ENCODE results near the gene SLC4A3.

The SLC4A3 gene

DNA sequence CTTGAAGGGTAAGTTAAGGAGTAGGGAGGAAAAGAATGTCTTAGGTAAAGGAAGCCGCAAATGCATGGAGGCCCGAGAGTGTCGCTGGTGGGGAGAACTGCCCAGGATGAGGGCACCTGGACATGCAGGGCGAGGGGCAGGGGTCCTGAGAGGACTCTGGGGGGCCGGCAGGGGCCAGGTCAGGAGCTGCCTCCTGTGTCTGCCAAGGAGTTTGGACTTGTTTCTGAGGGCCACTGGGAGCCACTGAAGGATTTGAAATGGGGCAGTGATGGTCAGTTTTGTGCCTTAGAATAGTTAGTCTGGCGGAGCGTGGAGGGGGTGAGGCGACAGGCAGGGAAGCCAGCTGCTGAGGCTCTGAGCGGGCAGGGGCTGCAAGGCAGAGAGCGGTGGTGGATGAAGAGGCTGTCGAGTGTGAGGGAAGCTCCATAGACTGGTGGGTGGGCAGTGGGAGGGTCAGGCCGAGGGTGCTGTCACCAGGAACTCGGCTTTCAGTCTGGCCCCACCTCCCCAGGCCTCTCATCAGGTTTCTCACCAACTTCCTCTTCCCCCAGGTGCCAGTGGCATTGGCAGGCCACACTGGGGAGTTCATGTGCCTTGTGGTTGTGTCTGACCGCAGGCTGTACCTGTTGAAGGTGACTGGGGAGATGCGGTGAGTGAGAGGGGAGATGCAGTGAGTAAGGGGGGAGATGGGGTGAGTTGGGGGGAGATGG, 14.7 kb upstream of the SLC4A3 start:
- no peak for DNase-seq (ENCODE audit: low spot score)

DNA sequence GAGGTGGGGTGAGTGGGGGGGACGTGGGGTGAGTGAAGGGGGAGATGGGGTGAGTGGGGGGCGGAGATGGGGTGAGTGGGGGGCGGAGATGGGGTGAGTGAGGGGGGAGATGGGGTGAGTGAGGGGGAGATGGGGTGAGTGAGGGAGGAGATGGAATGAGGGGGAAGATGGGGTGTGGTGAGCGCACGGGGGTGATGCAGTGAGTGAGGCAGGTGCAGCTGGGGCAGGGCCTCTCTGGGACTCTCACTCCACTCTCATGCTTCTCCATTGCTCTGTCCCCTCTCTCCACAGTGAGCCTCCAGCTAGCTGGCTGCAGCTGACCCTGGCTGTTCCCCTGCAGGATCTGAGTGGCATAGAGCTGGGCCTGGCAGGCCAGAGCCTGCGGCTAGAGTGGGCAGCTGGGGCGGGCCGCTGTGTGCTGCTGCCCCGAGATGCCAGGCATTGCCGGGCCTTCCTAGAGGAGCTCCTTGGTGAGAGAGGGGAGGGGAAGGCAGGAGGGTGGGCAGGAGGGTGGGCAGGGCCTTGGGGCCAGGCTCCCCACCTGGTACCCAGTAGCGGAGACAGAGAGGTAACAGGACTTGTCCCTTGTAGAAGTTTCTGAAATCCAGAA, 13.9 kb upstream of the SLC4A3 start:
- no peak for DNase-seq (ENCODE audit: low spot score)

DNA sequence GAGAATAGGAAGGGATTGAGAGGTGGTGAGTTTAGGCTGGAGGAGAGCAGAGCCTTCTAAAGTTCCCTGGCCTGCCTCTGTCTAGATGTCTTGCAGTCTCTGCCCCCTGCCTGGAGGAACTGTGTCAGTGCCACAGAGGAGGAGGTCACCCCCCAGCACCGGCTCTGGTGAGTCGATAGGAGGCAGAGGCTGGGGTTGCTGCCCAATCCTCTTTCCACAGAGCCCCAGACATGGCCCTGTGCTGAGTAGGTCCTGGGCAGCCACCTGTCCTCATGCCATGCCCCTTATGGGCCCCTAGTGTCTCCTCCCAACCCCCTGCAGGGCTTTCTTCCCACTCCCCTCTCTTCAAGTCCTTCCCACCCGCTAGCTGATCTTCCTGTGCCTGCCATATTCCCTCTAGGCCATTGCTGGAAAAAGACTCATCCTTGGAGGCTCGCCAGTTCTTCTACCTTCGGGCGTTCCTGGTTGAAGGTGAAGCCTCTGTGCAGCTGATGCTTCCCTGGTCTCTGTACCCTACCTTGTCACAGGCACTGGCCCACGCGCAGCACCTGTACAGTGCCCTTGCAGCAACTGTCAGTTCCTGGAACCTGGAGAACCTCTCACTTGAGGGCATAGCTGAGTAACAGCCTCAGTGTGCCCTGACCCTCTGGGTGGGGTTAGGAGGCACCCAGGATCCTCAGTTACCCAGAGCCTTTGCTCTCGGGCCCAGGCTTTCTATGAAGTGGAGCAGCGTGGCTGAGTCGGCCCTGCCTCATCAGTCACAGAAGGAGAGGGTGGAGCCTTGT, 13.2 kb upstream of the SLC4A3 start:
- DNase-seq (ENCODE audit: low spot score): no peak

DNA sequence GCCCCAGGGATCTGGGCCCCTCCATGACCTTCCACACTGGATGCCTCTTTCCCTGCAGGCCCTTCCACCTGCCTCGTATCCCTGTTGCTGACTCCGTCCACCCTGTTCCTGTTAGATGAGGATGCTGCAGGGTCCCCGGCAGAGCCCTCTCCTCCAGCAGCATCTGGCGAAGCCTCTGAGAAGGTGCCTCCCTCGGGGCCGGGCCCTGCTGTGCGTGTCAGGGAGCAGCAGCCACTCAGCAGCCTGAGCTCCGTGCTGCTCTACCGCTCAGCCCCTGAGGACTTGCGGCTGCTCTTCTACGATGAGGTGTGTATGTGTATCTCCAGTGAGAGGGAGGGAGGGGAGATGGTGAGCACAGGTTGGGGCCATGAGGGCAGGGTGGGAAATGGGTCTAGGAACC, 12.4 kb upstream of the SLC4A3 start:
- no peak for DNase-seq (ENCODE audit: low spot score)

DNA sequence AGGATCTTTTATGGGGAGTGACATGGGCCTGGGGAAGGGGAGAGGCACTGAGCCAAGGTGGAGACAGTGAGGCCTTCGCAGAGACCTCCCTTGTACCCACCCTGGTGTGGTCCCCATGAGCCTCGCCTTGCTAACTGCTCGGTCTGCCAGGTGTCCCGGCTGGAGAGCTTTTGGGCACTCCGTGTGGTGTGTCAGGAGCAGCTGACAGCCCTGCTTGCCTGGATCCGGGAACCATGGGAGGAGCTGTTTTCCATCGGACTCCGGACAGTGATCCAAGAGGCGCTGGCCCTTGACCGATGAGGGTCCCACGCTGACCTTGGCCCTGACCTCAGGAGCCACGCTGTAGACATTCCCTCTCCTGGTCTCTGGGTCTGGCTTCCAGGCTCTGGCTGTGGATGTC, 11.5 kb upstream of the SLC4A3 start:
- DNase-seq (ENCODE audit: low spot score): no peak

DNA sequence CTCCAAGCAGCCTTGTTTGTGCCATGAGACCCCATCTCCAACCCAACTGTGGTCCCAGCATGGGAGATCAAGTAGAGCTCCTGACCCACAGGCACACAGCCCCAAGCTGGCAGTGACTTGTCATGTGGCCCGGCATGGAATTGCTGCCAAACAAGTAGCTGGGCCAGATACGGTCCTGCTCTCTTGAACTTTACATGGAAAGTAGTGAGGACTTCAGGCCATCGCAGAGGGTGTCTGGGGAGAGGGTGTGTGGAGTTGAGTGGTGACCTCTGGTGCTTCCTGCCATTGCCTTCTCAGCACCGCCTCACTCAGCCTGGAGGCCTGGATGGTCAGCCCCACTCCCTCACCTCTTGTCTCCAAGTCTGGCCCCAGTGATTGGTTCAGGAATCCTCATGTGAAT, 10.9 kb upstream of the SLC4A3 start:
- no peak for DNase-seq (ENCODE audit: low spot score)

DNA sequence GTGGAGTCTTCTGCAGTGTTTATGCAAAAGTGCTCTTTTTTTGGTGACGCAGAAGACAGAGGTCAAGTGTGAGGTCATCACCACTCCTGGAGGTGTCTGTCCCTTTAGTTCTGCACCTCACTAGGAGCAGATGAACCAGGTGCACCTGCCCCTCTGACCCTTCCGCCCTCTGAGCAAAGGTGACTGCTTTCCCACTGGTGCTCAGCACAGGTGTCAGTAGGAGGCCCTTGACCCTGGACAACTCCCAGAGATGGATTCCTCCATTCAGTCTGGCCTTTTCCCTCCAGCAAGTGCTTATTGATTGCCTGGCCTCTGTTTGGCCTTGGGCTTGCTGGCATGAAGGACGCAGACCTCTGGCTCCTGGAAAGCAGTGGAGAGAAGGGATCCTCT, 8.7 kb upstream of the SLC4A3 start:
- no peak for DNase-seq (ENCODE audit: low spot score)

DNA sequence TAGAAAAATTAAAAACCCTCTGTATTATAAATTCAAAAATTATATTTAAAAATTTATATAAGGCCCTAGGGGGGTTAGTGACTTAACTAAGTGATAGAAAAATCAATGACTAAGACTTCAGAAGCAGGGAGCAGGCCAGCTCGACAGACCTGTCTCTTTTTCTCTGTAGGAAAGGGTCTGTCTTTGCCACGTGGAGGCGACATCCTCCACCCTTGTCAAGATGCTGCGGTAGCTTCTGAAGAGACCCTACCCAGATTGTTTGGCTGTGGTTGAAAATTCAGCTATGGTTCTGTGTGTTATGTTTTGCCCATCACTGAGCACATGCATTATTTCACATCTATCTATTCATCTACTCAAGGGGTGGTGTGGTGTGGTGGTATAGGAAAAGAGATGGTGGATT, 8.2 kb upstream of the SLC4A3 start:
- no peak for DNase-seq (ENCODE audit: low spot score)

DNA sequence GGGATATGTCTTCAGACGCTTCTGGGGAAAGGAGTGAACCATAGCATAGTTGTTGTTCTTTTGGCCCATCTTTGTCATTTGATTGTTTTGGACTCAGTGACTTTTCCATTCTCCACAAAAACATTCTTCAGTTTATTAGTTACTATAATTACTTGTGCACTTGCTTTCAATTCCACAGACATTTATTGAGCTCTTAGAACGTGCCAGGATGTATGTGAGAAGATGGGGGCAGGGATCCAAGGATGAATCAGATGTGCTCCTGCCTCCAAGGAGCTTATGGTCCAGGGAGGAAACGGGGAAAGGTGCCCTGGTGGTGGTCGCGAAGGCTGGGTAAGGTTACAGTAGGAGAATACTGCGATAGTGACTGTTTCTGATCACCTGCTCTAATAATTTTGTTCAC, 6.9 kb upstream of the SLC4A3 start:
- DNase-seq (ENCODE audit: low spot score): no peak

DNA sequence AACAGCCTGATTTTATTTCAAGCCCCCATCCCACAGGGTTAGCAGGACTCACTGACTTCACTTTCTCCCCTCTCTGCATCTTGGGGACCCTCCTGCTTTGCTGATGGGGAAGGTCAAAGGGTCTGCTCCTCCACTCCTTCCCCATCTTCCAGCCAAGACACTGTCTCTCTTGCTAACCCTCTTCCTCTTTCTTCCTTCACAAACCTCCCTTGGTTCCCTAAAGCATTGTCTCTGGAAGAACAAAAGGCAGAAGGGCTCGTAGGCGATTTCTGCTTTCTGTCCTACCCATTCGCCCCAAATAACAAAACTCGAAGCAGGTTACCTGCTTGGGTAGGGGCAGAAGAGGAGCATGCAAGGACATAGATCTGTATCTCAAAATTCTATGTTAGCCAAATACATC, 5.5 kb upstream of the SLC4A3 start:
- DNase-seq (ENCODE audit: low spot score): no peak

DNA sequence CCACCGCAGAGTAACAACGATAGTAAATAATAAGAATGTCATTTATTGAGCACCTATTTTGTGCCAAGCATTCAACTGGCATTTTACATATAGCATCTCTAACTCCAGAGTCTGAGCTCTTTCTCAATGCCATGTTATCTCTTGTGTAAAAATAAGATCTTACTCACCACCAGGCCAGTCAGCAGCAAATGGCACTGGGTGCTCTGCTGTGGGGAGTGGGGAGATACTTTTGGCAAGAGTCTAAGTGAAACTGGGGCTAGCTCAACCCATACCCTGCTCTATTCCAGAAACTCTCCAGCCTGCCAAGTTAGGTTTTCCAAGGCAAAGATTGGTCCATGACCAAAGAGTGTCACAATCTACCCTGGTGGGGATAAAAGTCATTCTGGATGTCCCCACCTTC, 5.0 kb upstream of the SLC4A3 start:
- no peak for DNase-seq (ENCODE audit: low spot score)

DNA sequence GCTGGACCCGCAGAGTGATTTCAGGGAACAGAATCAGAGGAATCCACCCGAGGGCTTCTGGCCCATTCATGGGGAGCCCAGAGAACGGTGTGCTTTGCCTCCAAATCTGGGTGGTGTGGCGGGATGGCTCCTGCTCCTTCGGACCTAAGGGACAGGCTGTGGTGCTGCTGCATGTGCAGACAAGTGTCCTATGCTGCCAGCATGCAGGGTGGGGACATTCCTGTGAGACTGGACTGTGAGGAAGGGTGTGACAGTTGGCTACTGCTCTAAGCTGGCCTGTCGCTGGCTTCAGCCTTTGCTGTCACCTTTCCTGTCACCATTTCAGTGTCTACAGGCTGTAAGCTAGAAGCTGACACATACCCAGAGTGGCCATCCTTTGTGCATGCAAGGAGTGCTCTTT, 2.9 kb upstream of the SLC4A3 start:
- no peak for DNase-seq (ENCODE audit: low spot score)

DNA sequence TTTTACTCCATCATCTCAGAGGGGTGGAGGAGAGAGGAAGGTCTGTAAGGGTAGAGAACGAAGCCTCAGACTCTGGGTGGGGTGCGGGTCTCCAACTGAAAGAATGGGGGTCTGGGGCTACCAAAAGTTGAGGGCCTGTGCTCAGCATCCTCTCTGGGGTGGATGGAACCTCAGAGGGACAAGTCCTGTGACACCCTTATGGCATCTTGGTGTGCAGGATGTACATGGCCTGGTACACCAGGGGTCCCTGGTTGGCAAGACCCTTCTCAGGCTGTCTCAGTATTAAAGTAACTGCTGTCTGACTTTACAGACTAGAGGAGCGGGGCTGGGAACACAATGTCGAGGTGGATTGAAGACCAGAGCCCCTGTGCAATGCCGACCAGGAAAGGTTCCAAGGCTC, 2.3 kb upstream of the SLC4A3 start:
- no peak for DNase-seq (ENCODE audit: low spot score)

DNA sequence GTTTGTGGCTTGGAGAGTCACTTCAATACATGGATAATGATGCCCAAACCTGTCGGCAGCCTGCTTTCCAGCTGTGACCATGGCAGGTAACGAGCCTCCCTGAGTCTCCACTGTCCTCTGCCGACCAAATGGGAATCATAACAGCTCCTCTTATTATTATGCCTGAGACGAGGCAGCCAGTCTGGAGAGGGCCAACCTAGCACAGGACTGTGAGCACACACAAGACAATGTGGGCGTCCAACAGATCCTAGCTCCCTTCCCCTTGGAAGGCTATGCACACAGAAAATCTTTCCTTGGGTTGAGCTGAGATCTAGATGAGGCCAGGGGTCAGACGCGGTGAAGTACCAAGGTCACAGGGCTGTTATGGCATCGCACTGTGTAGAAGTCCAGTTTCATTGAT, 890 bp upstream of the SLC4A3 start:
- DNase-seq (ENCODE audit: low spot score): no peak

DNA sequence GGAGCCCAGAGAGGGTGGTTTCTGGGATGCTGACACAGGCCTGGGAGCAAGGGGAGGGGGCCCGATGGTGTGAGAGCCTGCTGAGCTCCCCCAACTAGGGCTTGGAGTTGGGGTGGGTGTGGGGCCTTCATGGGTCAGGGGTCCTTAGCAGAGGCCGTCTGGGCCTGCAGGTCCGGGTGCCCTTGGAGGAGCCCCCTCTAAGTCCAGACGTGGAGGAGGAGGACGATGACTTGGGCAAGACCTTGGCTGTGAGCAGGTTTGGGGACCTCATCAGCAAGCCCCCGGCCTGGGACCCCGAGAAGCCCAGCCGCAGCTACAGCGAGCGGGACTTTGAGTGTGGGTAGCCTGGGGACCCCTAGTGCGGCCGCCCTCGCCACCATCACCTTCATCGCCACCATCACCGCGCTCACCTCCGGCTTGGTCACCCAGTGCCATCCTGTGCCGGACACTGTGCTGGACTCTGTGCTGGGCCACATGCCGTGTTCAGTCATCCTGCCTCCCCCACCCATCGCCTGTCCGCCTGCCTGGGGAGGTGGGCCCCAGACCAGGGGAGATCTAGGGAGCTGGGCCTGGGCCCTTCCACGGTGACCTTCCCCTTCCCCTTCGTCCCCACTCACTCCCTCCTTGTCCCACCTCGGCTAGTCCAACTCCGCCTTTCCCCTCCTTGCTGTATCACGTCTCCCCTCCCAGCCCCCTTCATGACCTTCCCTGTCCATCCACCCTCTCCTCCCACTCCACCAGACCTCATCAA, 980 bp downstream of the SLC4A3 start:
- no peak for DNase-seq (ENCODE audit: low spot score)

DNA sequence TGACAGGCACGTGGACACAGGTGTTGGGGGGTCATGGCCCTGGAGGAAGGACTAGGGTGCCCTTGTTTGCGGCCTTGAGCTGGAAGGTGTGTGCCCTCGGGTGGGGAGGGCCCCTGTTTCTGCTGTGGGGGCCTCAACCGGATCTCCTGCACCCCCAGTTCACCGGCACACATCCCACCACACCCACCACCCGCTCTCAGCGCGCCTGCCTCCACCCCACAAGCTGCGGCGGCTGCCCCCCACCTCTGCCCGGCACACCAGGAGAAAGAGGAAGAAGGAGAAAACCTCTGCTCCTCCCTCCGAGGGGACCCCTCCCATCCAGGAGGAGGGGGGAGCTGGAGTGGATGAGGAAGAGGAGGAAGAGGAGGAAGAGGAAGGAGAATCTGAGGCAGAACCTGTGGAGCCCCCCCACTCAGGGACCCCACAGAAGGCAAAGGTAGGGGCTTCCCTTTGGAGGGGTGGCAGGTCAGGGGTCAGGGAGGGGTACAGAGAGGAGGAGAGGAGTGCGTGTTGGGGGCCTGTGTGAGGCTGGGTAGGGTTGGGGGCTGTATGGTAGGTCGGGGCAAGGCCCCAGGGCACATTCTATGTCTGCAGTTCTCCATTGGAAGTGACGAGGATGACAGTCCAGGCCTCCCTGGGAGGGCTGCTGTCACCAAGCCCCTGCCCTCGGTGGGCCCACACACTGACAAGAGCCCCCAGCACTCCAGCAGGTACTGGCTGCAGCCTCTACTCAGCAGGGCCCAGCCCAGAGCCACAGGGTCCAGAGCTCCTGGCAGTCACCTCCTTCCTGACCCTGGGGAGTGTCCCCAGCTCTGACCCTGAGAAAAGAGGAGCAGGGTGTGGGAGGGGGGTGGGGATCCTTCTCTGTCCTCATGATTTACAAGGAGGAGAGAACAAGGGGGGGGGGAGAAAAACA, 1.8 kb downstream of the SLC4A3 start:
- DNase-seq (ENCODE audit: low spot score): no peak

DNA sequence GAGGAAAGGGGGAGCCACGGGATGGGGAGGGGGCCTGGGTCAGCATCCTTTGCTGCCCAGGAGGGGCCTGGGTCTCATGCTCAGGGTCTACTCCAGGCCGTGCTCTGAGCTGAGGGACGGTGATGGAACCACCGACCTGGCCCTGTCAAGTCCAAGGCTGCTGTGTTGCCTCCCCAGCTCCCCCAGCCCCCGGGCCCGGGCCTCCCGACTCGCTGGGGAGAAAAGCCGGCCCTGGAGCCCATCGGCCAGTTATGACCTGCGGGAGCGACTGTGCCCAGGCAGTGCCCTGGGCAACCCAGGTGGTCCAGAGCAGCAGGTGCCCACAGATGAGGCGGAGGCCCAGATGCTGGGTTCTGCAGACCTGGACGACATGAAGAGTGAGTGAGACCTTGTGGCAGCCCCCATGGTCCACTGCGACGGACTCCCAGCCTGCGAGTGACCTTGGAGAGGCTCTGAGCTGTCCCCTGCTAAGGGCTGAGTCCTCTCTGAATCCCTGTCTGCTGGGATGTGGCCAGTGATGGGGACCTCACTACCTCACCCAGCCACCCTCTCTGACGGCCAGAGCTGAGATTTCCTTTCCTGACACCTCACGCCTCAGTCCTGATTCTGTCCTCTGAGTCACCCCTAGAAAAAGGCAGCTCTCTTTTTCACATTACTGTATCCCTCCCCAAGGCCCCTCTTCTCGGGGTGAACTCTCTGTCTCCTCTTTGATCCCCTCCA, 2.7 kb downstream of the SLC4A3 start:
- DNase-seq (ENCODE audit: low spot score): no peak

DNA sequence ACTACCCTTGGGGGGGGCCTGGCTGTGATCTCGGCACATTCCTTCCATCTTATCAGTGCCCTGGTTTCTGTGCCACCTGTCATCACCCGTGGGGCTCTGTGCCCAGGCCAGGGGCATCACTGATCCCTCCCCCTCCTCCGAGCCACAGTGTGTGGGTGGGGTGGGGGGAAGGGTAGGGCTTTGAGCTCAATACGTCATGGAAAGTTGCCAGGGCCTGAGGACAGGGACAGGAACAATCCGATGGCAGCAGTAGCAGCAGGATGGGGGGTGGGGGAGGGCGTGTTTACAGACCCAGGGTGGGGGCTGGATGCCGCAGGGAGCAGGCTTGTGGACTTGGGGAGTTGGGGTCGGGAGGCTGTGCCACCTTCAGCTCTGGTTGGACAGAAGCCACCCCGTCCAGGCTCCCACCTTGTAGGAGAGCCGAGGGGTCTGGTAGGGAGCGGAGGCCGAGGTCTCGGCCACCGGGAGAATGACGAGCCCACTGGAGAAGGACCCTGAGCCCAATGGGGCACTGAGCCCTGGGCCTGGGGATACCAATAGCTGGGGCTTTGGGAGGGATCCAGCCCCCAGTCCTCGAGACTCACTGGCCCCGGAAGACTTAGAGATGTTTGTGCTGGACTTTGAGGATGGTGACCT, 3.5 kb downstream of the SLC4A3 start:
- no peak for DNase-seq (ENCODE audit: low spot score)

DNA sequence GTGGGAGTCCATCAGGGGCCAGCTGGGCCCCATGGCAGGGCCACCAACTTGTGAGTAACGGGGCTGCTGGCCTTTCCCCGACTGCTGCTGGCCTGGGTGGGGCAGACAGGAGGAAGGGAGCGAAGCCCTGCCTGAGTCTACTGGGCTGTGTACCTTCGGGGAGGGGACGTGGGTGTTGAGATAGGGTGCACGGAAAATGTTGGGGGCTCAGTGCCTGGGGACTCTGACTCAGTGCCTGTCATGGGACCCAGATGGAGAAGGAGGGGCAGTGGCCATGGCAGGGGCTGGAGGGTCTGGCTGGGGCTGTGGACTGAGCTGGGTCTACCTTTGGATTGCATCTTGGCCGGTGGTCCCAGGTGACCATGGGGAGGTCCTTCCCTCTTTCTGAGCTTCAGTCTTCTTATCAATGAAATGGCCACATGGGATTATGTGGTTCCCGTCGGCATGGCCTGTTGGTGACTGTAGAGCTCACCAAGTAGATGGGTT, 4.0 kb downstream of the SLC4A3 start:
- no peak for DNase-seq (ENCODE audit: low spot score)

All from ecto neural progenitor cell (in vitro differentiated cells).